Heart left ventricle (tissue), 11 donors: ENCODE measurements around the gene NDUFAF8. TPM values are rescaled to one million over a fixed set of nuclear protein-coding genes. Genes with fewer than 3 reads are reported as not detected.

Source experiments
- polyA plus RNA-seq, 2 donors: library from polyadenylated mRNA; stranded (reverse); fragments of 200-250 nt; gene quantifications; one replicate each; pipeline ENCODE4 v1.2.3, GENCODE V29; 2013
- total RNA-seq, 9 donors: library from RNA; depleted of rRNA in 2 of 9; stranded (reverse); fragments of >200 nt in 2 of 9; fragmentation: NEBNext Ultra II Directional in 3 of 9; extraction: Animal tissue kit (Norgen Biotek cat#: 25700) in 3 of 9; gene quantifications; one replicate each; pipeline versions ENCODE4 v1.1.0 to v1.2.4, GENCODE V29; 2016 to 2023
- donor health status: ischemic (EF 13 %, LVEDD 7.1; RV severe dilation, severe dysfunction).
- donor health status: healthy with polysubstance abuse.
- donor health status: DM: no; HTN: yes; CAD: no.
- donor health status: DM: no; HTN: no; CAD: no.
- donor health status: ischemic (EF 25% LVEDD 5.7; RV mildly dilated, moderate dysfunction).
- donor health status: healthy.
- donor health status: DM: yes; HTN: yes; CAD: no.
- donor health status: PGD.
- donor health status: nonischemic (EF 23%, LVEDD 6.1; RV moderate dilation, normal function).

NDUFAF8 gene
- total and polyA plus RNA-seq, 11 donors = 26.7 to 77.1 (median 50.2) TPM

Other genes starting within 250 kb of the NDUFAF8 start
- gene CHMP6, start 247.5 kb upstream of the NDUFAF8 start, total RNA-seq = 10 to 100 TPM; 17.9 to 25.9 (median 19.4) TPM
- 10 to 100 TPM; 24.4 to 35.5 TPM for gene CHMP6, start 247.5 kb upstream of the NDUFAF8 start, polyA plus RNA-seq
- gene BAIAP2, start 204.2 kb upstream of the NDUFAF8 start, total RNA-seq = 10 to 100 TPM in 8 of 9 donors, 1 to 10 TPM in 1; 8.9 to 30.2 (median 18.8) TPM
- gene BAIAP2, start 204.2 kb upstream of the NDUFAF8 start, polyA plus RNA-seq = 10 to 100 TPM; 15.3 to 18.5 TPM
- not detected for gene PVALEF, start 73.8 kb upstream of the NDUFAF8 start, total RNA-seq
- gene PVALEF, start 73.8 kb upstream of the NDUFAF8 start, polyA plus RNA-seq = not detected
- gene AATK, start 73.1 kb upstream of the NDUFAF8 start, total RNA-seq = 10 to 100 TPM in 2 of 9 donors, 1 to 10 TPM in 7; 3.6 to 12.0 (median 9.6) TPM
- gene AATK, start 73.1 kb upstream of the NDUFAF8 start, polyA plus RNA-seq = 1 to 10 TPM; 1.3 to 3.9 TPM
- gene CEP131, start 16.4 kb upstream of the NDUFAF8 start, total RNA-seq = 10 to 100 TPM in 3 of 9 donors, 1 to 10 TPM in 6; 7.0 to 15.8 (median 8.9) TPM
- gene CEP131, start 16.4 kb upstream of the NDUFAF8 start, polyA plus RNA-seq = 10 to 100 TPM in 1 of 2 donors, 1 to 10 TPM in 1; 8.0 to 14.7 TPM
- 10 to 100 TPM in 5 of 9 donors, 1 to 10 TPM in 4; 6.8 to 16.0 (median 10.2) TPM for gene TEPSIN, start 263 bp upstream of the NDUFAF8 start, total RNA-seq
- 10 to 100 TPM; 12.4 to 14.4 TPM for gene TEPSIN, start 263 bp upstream of the NDUFAF8 start, polyA plus RNA-seq
- gene SLC38A10, start 56.0 kb downstream of the NDUFAF8 start, total RNA-seq = 10 to 100 TPM; 27.4 to 67.7 (median 43.1) TPM
- gene SLC38A10, start 56.0 kb downstream of the NDUFAF8 start, polyA plus RNA-seq = 10 to 100 TPM; 48.0 to 63.3 TPM
- gene BAHCC1, start 156.1 kb downstream of the NDUFAF8 start, total RNA-seq = 10 to 100 TPM in 3 of 9 donors, 1 to 10 TPM in 6; 6.0 to 19.6 (median 9.3) TPM
- 1 to 10 TPM; 7.6 to 8.5 TPM for gene BAHCC1, start 156.1 kb downstream of the NDUFAF8 start, polyA plus RNA-seq